Inflammatory macrophage treated with lipopolysaccharide for 1 hour (primary cell): ENCODE results near the gene SLC22A31.
"Not testable (repeated sequence)": the region's sequence is repeated elsewhere in the genome, so short reads cannot be mapped to it uniquely, and the experiment has no call there.

Experiments used
- DNase-seq, 2 donors: peaks; one replicate each; pipeline ENCODE4 v3.0.0-alpha.2; 2020 to 2022

The SLC22A31 gene

GRCh38 chr16:89178453-89179147 lies 21.7 kb downstream of the SLC22A31 start:
- DNase-seq, result no peak

GRCh38 chr16:89177501-89177900 lies 22.8 kb downstream of the SLC22A31 start:
- no peak for DNase-seq

GRCh38 chr16:89176717-89177116 lies 23.6 kb downstream of the SLC22A31 start:
- DNase-seq, result no peak

DNA sequence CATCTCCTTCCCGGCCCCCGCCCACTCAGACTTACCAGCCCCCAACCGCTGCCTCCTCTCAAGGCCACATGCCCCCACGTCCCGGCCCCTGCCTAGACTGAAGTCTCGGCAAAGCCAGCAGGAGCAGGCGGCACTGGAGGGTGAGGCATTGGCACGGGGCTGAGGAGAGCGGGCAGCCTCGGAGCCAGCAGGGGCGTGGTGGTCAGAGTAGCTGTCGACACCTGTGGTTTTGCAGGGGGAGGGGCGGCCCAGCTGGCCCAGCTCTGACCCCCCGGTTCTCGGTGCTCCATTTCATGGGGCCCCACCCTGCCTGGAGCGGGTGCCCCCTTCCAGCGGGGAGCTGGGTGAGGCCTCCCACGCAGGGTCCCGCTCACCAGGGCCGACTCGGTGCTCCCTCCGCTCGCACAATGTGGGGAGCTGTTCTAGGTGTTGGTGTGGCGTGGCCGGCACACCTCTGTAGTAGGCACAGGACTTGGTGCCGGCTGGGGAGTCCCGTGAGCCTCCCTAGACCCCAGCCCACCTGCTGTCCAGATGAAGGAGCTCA lies 24.1 kb downstream of the SLC22A31 start:
- DNase-seq, result no peak

GRCh38 chr16:89175280-89176146 lies 24.8 kb downstream of the SLC22A31 start:
- DNase-seq, result no peak

DNA sequence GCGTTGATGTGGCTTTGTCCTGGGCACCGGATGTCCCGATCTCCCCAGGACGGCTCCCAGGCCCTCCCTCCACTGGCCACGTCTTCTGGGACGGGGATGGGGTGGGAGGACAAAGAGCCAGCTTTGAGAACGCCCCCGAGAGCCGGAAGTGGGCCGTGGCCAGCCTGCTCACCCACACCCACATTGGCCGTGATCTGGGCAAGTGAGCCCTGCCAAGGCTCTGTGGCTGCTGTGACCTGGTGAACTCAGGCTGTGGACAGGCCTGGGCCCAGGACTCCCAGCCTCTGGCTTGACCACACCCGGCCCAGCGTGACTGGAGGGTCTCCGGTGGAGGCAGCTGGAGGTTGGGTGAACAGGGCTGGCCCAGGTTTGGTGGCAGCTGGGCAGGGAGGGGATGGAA lies 25.5 kb downstream of the SLC22A31 start:
- no peak for DNase-seq

DNA sequence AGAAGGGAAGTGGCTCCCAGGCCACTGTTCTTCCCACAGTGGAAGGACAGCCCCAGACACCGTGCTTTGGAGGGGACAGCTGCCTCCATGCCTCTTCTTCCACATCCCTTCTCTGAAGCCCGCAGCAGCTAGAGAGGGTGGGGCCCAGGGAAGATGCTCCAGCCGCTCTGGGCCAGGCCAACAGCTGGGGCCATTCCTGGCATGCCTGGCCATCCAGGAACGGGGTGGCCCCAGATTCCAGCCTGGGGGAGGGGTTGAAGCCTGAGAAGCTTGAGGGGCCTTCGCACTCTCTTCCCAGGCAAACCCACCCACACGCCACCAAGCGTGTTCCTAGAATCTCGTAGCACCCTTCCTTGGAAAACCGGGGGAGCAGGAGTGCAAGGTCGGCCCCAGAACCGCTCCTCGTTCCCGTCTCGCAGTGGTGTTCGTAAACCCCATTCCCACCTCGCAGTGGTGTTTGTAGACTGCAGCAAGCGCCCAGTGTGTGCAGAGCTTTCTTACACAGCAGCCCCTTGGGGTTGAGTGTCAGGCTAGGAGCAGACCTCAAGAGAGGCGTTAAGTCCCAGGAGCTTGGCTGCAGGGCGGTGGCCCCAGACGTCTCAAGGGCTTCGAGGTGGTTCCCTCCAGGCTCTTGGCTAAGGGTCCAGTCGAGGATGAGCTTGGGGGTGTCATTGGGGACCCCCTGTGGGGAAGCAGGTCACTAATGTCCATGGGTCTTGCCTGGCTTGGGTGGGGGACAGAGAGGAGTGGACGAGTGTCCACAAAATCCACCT lies 26.1 kb downstream of the SLC22A31 start:
- DNase-seq, result no peak

GRCh38 chr16:89173174-89173921 lies 27.0 kb downstream of the SLC22A31 start:
- DNase-seq, result no peak

- no peak for DNase-seq
Measured at GRCh38 chr16:89172528-89173173, 27.7 kb downstream of the SLC22A31 start.

DNA sequence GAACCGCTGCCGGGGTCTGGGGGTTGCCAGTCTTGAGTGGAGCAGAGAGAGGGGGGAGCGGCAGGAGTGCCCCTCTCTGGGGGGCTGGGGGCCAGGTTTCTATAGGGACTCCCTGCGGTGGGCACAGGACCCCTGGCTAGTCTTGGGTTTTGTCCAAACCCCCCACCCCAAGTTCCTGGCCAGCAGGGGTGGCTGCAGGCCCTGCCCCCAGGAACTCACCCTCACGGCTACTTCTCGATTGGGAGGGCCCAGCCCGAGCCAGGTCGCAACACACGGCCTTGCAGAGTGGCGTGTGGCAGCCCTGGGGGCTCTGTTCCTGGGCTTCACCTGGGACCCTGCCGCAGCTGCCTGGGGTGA lies 28.2 kb downstream of the SLC22A31 start:
- DNase-seq, result no peak

GRCh38 chr16:89171216-89172170 lies 28.8 kb downstream of the SLC22A31 start, which contains the start of gene CDH15:
TSS of gene CDH15 (plus strand) at chr16:89171748. CDS start at chr16:89171832, 84 bp downstream.
- peak; percentile 84 to 92 for DNase-seq

GRCh38 chr16:89170346-89171215 lies 29.8 kb downstream of the SLC22A31 start:
- DNase-seq, result no peak

- DNase-seq, result no peak
Measured at GRCh38 chr16:89169778-89170177, 30.6 kb downstream of the SLC22A31 start.

GRCh38 chr16:89168381-89169189 lies 31.8 kb downstream of the SLC22A31 start:
- no peak for DNase-seq

GRCh38 chr16:89167425-89167941 lies 32.9 kb downstream of the SLC22A31 start:
- peak; percentile 55 to 94 for DNase-seq

DNA sequence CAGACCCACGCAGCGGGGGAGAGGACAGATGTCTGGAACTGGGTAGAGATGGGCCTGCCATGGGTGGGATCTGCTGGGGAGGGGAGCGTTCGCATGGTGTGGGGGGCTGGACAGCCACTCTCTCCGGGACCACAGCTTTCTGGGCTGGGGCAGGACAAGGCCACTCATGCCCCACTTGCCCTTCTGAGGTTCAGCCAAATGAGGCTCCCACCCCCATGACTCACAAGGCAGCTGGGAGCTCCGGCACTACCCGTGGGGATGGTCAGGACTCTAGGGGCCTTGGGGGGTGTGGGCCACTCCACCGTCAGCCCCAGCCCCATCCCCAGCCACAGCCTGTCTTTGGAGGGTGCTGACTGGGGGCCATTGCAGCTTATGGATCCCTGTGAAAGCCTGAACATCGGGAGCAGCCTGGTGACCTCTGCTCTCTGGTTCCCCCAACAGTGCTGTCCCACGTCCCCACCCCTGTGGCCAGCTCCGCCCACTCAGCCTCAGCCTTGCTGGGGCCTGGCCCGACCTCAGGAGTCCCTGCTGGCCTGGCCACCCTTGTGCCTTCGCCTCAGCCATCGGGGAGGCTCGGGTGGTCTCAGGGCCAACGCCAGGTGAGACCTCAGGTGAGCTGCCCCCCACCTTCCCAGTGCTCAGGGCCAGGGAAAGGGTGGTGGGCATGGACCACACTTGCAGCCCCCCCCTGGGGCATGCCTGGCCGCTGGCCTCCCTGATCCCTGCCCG lies 33.5 kb downstream of the SLC22A31 start:
- DNase-seq, result no peak

- DNase-seq, result not testable (repeated sequence)
Measured at GRCh38 chr16:89165681-89165979, 34.7 kb downstream of the SLC22A31 start.
